CD14-positive monocyte (primary cell): Measurements from ENCODE around the gene CCNL2. TPM values are rescaled to one million over a fixed set of nuclear protein-coding genes. Genes with fewer than 3 reads are reported as not detected.

ENCODE experiments used
- DNase-seq, 3 donors: peaks; one replicate each; pipeline ENCODE4 v3.0.0-alpha.2; 2011 to 2022
- H2AFZ ChIP-seq: 2 replicates; pipeline ENCODE4 v1.6.0; 2012; ENCODE audit warnings: mild to moderate bottlenecking, low read depth, low read length, inconsistent platforms; ENCODE audit not compliant: insufficient read depth, poor library complexity, severe bottlenecking
- H3K27ac ChIP-seq, 2 donors: 1 replicate in 1 of 2; 2 replicates in 1 of 2; pipeline ENCODE4 v1.5.1; 2012 to 2013; ENCODE audit warnings: low read length in 2 of 2, control low read depth in 1 of 2, inconsistent platforms in 1 of 2, low read depth in 1 of 2, mild to moderate bottlenecking in 1 of 2
- H3K27me3 ChIP-seq, 2 donors: one replicate each; pipeline versions ENCODE4 v1.6.0 to v1.6.1; 2011 to 2013; ENCODE audit warnings: low read length in 2 of 2; ENCODE audit not compliant: control insufficient read depth in 2 of 2, insufficient read depth in 2 of 2
- H3K36me3 ChIP-seq, 2 donors: replicated peaks in 1 of 2; 1 replicate in 1 of 2; 2 replicates in 1 of 2; pipeline versions ENCODE4 v1.5.1 to v1.6.1; 2012 to 2013; ENCODE audit warnings: low read length in 2 of 2, control low read depth in 1 of 2, inconsistent platforms in 1 of 2, mild to moderate bottlenecking in 1 of 2; ENCODE audit not compliant: insufficient read depth in 2 of 2, control insufficient read depth in 1 of 2
- H3K4me1 ChIP-seq, 2 donors: 1 replicate in 1 of 2; 2 replicates in 1 of 2; pipeline versions ENCODE4 v1.5.1 to v1.6.1; 2012 to 2013; ENCODE audit warnings: low read length in 2 of 2, control low read depth in 1 of 2, inconsistent platforms in 1 of 2, mild to moderate bottlenecking in 1 of 2, moderate library complexity in 1 of 2; ENCODE audit not compliant: insufficient read depth in 2 of 2, control insufficient read depth in 1 of 2
- H3K4me2 ChIP-seq: replicated peaks from 2 replicates; pipeline ENCODE3; 2012; ENCODE audit warnings: low read length, moderate library complexity, mild to moderate bottlenecking; ENCODE audit not compliant: poor library complexity, severe bottlenecking; ENCODE audit errors: extremely low read depth
- H3K4me3 ChIP-seq, 3 experiments: fragments of 200-600 bp in 1 of 3; sonication (generic) in 1 of 3; replicated peaks in 1 of 3; 1 replicate in 2 of 3; 2 replicates in 1 of 3; pipeline ENCODE4 v1.5.1; 2011 to 2013; ENCODE audit warnings: low read length in 3 of 3, mild to moderate bottlenecking in 3 of 3, control low read depth in 2 of 3, low read depth in 2 of 3, inconsistent platforms in 1 of 3, moderate library complexity in 1 of 3
- H3K79me2 ChIP-seq: 2 replicates; pipeline ENCODE4 v1.6.0; 2012; ENCODE audit warnings: mild to moderate bottlenecking, control low read depth, inconsistent platforms, low read length, moderate library complexity; ENCODE audit not compliant: insufficient read depth
- H3K9ac ChIP-seq: 2 replicates; pipeline ENCODE4 v1.6.0; 2017; ENCODE audit warnings: low read length, mild to moderate bottlenecking; ENCODE audit not compliant: insufficient read depth, poor library complexity, severe bottlenecking
- H3K9me3 ChIP-seq, 2 donors: replicated peaks in 1 of 2; 1 replicate in 1 of 2; 2 replicates in 1 of 2; pipeline versions ENCODE4 v1.5.1 to v1.6.1; 2012 to 2013; ENCODE audit warnings: low read length in 2 of 2, control low read depth in 1 of 2; ENCODE audit not compliant: control insufficient read depth in 1 of 2, insufficient read depth in 1 of 2
- H4K20me1 ChIP-seq: 2 replicates; pipeline ENCODE4 v1.6.0; 2012; ENCODE audit warnings: mild to moderate bottlenecking, low read length, control low read depth, moderate library complexity; ENCODE audit not compliant: insufficient read depth
- H3K27ac Mint-ChIP-seq, 7 donors: one replicate each; pipeline ENCODE4 v1.8.0; 2020; ENCODE audit warnings: mild to moderate bottlenecking in 7 of 7, mixed read lengths in 7 of 7, moderate library complexity in 6 of 7, inconsistent platforms in 2 of 7
- H3K27me3 Mint-ChIP-seq, 3 donors: one replicate each; pipeline ENCODE4 v1.8.0; 2021 to 2022; ENCODE audit warnings: low read depth in 3 of 3, mild to moderate bottlenecking in 3 of 3, mixed read lengths in 3 of 3, moderate library complexity in 3 of 3, inconsistent platforms in 1 of 3
- H3K36me3 Mint-ChIP-seq, 2 donors: one replicate each; pipeline ENCODE4 v1.8.0; 2020; ENCODE audit warnings: mixed read lengths in 2 of 2, inconsistent platforms in 1 of 2, mild to moderate bottlenecking in 1 of 2
- H3K4me1 Mint-ChIP-seq: one replicate; pipeline ENCODE4 v1.8.0; 2020; ENCODE audit warnings: mild to moderate bottlenecking, mixed read lengths
- H3K4me3 Mint-ChIP-seq, 2 donors: one replicate each; pipeline ENCODE4 v1.8.0; 2020; ENCODE audit warnings: mild to moderate bottlenecking in 2 of 2, mixed read lengths in 2 of 2, moderate library complexity in 1 of 2
- H3K9me3 Mint-ChIP-seq, 7 donors: one replicate each; pipeline ENCODE4 v1.8.0; 2020 to 2022; ENCODE audit warnings: mixed read lengths in 7 of 7, mild to moderate bottlenecking in 6 of 7, moderate library complexity in 6 of 7, inconsistent platforms in 2 of 7
- WGBS: methylation state at CpG from one replicate; pipeline ENCODE4 v1.1.5; 2013; ENCODE audit warnings: missing lambda C conversion rate; ENCODE audit not compliant: insufficient coverage; 5-methylcytosine and 5-hydroxymethylcytosine counted together
- intact Hi-C, 2 donors: fragments of 100-400 bp; cut with micrococcal nuclease; formaldehyde crosslinking; loops; one replicate each; pipeline versions ENCODE4 v1.15.0 to v1.15.1; 2023
- polyA plus RNA-seq, 3 donors: library from polyadenylated mRNA; depleted of rRNA in 1 of 3; unstranded in 2 of 3; stranded (reverse) in 1 of 3; fragments of 300-500 nt in 2 of 3; fragments of >200 nt in 1 of 3; fragmentation: Illumina TruSeq in 2 of 3; gene quantifications; 1 replicate in 2 of 3; 2 replicates in 1 of 3; pipeline ENCODE4 v1.2.3, GENCODE V29; 2012 to 2021
- TF ChIP-seq, protein P1 (sequence below): fragments of 200-600 bp; IDR thresholded peaks from one replicate; pipeline ENCODE4 v1.8.0; 2022; ENCODE audit warnings: antibody characterized with exemption, mild to moderate bottlenecking

CCNL2 gene
- polyA plus RNA-seq, 3 donors = 8.6 to 178 (median 10.4) TPM

DNA sequence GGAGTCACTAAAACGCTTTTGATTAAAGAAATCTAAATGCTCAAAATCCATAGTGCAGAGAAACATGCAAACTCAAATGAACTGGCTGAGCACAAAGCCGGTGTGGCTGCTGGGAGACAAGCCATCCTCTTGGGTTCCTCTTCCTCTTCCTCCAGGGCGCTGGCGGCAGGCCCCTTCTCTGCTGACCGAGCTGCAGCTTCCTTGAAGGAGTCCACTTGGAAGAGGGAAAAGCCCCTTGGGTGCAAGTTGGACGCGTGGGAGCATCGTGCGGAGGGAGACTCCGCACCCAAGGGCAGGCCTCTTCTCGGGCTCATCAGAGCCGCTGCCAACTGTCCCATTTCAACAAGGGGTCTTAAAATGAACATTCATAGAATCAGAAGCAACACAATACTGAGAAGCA lies 7.9 kb downstream of the CCNL2 start:
- Histone ChIP-seq H3K4me2 (no peak overlapping the region), H4K20me1 (peaks cover 69% of the 10 kb centered on the region), H3K27ac (no peak overlapping the region), H2AFZ (no peak overlapping the region), H3K9ac (no peak overlapping the region), H3K4me1 (peaks cover 0 to 6% of the 10 kb centered on the region in 2 donors), H3K9me3 (no peaks in the 10 kb centered on the region), H3K36me3 (peaks cover 92 to 97% of the 10 kb centered on the region in 2 donors), H3K27me3 (no peaks in the 10 kb centered on the region), H3K79me2 (peaks cover 36% of the 10 kb centered on the region), H3K4me3 (no peak overlapping the region)
- no peak overlapping the region for H3K4me3 Mint-ChIP-seq
- WGBS = 97% methylated on average over 8 of the region's 12 CpGs
- TF ChIP-seq, protein P1, sequence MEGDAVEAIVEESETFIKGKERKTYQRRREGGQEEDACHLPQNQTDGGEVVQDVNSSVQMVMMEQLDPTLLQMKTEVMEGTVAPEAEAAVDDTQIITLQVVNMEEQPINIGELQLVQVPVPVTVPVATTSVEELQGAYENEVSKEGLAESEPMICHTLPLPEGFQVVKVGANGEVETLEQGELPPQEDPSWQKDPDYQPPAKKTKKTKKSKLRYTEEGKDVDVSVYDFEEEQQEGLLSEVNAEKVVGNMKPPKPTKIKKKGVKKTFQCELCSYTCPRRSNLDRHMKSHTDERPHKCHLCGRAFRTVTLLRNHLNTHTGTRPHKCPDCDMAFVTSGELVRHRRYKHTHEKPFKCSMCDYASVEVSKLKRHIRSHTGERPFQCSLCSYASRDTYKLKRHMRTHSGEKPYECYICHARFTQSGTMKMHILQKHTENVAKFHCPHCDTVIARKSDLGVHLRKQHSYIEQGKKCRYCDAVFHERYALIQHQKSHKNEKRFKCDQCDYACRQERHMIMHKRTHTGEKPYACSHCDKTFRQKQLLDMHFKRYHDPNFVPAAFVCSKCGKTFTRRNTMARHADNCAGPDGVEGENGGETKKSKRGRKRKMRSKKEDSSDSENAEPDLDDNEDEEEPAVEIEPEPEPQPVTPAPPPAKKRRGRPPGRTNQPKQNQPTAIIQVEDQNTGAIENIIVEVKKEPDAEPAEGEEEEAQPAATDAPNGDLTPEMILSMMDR = no peak
- peak overlapping the region in 3 of 7 donors; percentile 41 to 79 (median 67) for H3K27ac Mint-ChIP-seq
- peaks cover 9% of the 10 kb centered on the region for H3K4me1 Mint-ChIP-seq
- peaks cover 0 to 7% (median 5%) of the 10 kb centered on the region in 7 donors for H3K9me3 Mint-ChIP-seq
- peaks cover 0 to 2% (median 0%) of the 10 kb centered on the region in 3 donors for H3K27me3 Mint-ChIP-seq
- H3K36me3 Mint-ChIP-seq = peaks cover 86 to 96% of the 10 kb centered on the region in 2 donors
- no peak for DNase-seq
- intact Hi-C loops = no loop called here

DNA sequence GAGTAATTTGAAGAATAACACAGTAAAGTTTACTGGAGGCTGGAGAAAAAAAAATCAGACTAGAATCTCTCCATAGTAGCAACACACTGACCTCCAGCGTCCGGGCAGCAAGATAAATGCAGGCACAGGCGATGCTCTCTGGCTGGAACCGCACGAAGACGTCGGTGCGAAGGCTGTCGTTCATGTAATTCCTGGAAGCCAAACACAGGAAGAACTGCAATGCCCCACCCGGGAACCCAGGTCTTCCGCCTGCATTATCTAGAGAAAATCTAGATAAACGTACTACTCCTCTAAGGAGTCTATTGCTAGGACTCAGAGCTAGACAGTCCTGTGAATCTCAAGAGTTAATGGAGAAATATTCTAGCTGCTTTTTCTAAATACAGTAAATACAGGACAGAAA lies 8.5 kb downstream of the CCNL2 start:
- H4K20me1 ChIP-seq = peaks cover 74% of the 10 kb centered on the region
- no peak overlapping the region for H3K4me3 Mint-ChIP-seq
- peaks cover 90 to 98% of the 10 kb centered on the region in 2 donors for H3K36me3 Mint-ChIP-seq

More for the DNA sequence above, 8.5 kb downstream of the CCNL2 start:
- Mint-ChIP-seq H3K27me3 (peaks cover 0 to 2% (median 0%) of the 10 kb centered on the region in 3 donors), H3K4me1 (peaks cover 9% of the 10 kb centered on the region), H3K27ac (peak overlapping the region in 2 of 7 donors; percentile 18 to 58), H3K9me3 (peaks cover 0 to 7% (median 5%) of the 10 kb centered on the region in 7 donors)
- H3K9ac ChIP-seq = no peak overlapping the region
- intact Hi-C loops = no loop called here
- H3K27ac ChIP-seq = no peak overlapping the region
- no peaks in the 10 kb centered on the region for H3K9me3 ChIP-seq
- H3K4me1 ChIP-seq = peaks cover 0 to 6% of the 10 kb centered on the region in 2 donors
- TF ChIP-seq, protein P1 = no peak
- H3K79me2 ChIP-seq = peaks cover 31% of the 10 kb centered on the region
- H3K27me3 ChIP-seq = no peaks in the 10 kb centered on the region
- peaks cover 97 to 100% of the 10 kb centered on the region in 2 donors for H3K36me3 ChIP-seq
- no peak overlapping the region for H2AFZ ChIP-seq
- H3K4me3 ChIP-seq = no peak overlapping the region
- DNase-seq = no peak
- 98% methylated on average over 7 of the region's 12 CpGs for WGBS
- no peak overlapping the region for H3K4me2 ChIP-seq
